Immature natural killer cell (primary cell): ENCODE measurements around the gene SLC8A1. TPM values are rescaled to one million over a fixed set of nuclear protein-coding genes. Genes with fewer than 3 reads are reported as not detected.

Experiments
- DNase-seq, 3 donors: peaks; one replicate each; pipeline ENCODE4 v3.0.0; 2022; ENCODE audit warnings: mixed read lengths in 1 of 3
- H3K27ac Mint-ChIP-seq, 6 donors: one replicate each; pipeline ENCODE4 v1.8.0; 2020; ENCODE audit warnings: mixed read lengths in 6 of 6, mild to moderate bottlenecking in 5 of 6, inconsistent platforms in 4 of 6, moderate library complexity in 3 of 6
- H3K27me3 Mint-ChIP-seq, 3 donors: one replicate each; pipeline ENCODE4 v1.8.0; 2020 to 2021; ENCODE audit warnings: low read depth in 3 of 3, mild to moderate bottlenecking in 3 of 3, mixed read lengths in 3 of 3, moderate library complexity in 3 of 3, inconsistent platforms in 1 of 3
- H3K36me3 Mint-ChIP-seq, 3 donors: one replicate each; pipeline ENCODE4 v1.8.0; 2020; ENCODE audit warnings: mixed read lengths in 3 of 3, inconsistent platforms in 2 of 3, mild to moderate bottlenecking in 2 of 3
- H3K4me1 Mint-ChIP-seq, 2 donors: one replicate each; pipeline ENCODE4 v1.8.0; 2020; ENCODE audit warnings: inconsistent platforms in 2 of 2, mild to moderate bottlenecking in 2 of 2, mixed read lengths in 2 of 2, moderate library complexity in 1 of 2
- H3K4me3 Mint-ChIP-seq, 5 donors: one replicate each; pipeline ENCODE4 v1.8.0; 2020; ENCODE audit warnings: mild to moderate bottlenecking in 5 of 5, mixed read lengths in 5 of 5, inconsistent platforms in 3 of 5, moderate library complexity in 3 of 5
- H3K9me3 Mint-ChIP-seq, 6 donors: one replicate each; pipeline ENCODE4 v1.8.0; 2020; ENCODE audit warnings: mild to moderate bottlenecking in 6 of 6, mixed read lengths in 6 of 6, inconsistent platforms in 4 of 6, moderate library complexity in 3 of 6
- polyA plus RNA-seq, 3 donors: library from polyadenylated mRNA; unstranded; fragments of 300-500 nt; fragmentation: Illumina TruSeq; gene quantifications; one replicate each; pipeline ENCODE4 v1.2.3, GENCODE V29; 2021

The SLC8A1 gene
- polyA plus RNA-seq, 3 donors from 2014 or later: 0.01 to 0.34 (median 0.11) TPM

GRCh38 chr2:40189881-40190280, 262.0 kb downstream of the SLC8A1 start:
- H3K4me1 Mint-ChIP-seq: no peaks in the 10 kb centered on the region
- H3K9me3 Mint-ChIP-seq: peaks cover 0 to 6% (median 2%) of the 10 kb centered on the region in 6 donors
- peaks cover 0 to 3% (median 2%) of the 10 kb centered on the region in 3 donors for H3K27me3 Mint-ChIP-seq
- no peaks in the 10 kb centered on the region for H3K36me3 Mint-ChIP-seq
- DNase-seq: no peak
- no peak overlapping the region for H3K27ac Mint-ChIP-seq
- no peak overlapping the region for H3K4me3 Mint-ChIP-seq

- no peak overlapping the region for H3K27ac Mint-ChIP-seq
- H3K36me3 Mint-ChIP-seq: no peaks in the 10 kb centered on the region
- H3K9me3 Mint-ChIP-seq: peaks cover 0 to 8% (median 2%) of the 10 kb centered on the region in 6 donors
- no peaks in the 10 kb centered on the region for H3K4me1 Mint-ChIP-seq
- H3K27me3 Mint-ChIP-seq: peaks cover 0 to 1% (median 0%) of the 10 kb centered on the region in 3 donors
- DNase-seq: no peak
- H3K4me3 Mint-ChIP-seq: no peak overlapping the region
Measured at GRCh38 chr2:40187054-40187453, 264.8 kb downstream of the SLC8A1 start.

GRCh38 chr2:40184551-40184950, 267.3 kb downstream of the SLC8A1 start:
- H3K4me1 Mint-ChIP-seq: no peaks in the 10 kb centered on the region
- no peak overlapping the region for H3K4me3 Mint-ChIP-seq
- H3K27me3 Mint-ChIP-seq: no peaks in the 10 kb centered on the region
- H3K27ac Mint-ChIP-seq: no peak overlapping the region
- peaks cover 0 to 5% (median 1%) of the 10 kb centered on the region in 6 donors for H3K9me3 Mint-ChIP-seq
- H3K36me3 Mint-ChIP-seq: no peaks in the 10 kb centered on the region
- no peak for DNase-seq

- no peak for DNase-seq
- H3K4me3 Mint-ChIP-seq: no peak overlapping the region
- H3K27ac Mint-ChIP-seq: no peak overlapping the region
- H3K36me3 Mint-ChIP-seq: no peaks in the 10 kb centered on the region
- peaks cover 0 to 2% (median 0%) of the 10 kb centered on the region in 3 donors for H3K27me3 Mint-ChIP-seq
- peaks cover 0 to 5% (median 2%) of the 10 kb centered on the region in 6 donors for H3K9me3 Mint-ChIP-seq
- H3K4me1 Mint-ChIP-seq: no peaks in the 10 kb centered on the region
Measured at GRCh38 chr2:40181855-40182254, 270.0 kb downstream of the SLC8A1 start.

DNA sequence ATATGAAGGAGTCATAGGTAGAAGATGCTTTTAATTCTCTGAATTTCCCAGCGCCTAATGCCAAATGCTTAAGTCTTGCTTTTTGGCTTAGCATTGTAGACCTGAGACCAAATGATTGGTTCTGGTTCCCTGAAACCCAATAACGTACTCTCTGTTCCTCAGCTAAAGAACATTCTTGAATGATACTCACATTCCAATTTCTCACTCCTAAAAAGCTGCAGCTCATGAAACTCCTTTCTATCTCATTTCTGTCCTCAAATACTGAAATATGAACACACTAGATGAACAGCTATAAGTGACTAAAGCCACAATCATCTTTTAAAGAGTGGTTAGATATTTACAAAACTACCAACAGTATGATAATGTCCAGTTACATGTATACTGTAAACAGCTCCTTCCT, 272.1 kb downstream of the SLC8A1 start:
- Mint-ChIP-seq H3K9me3 (peaks cover 0 to 5% (median 2%) of the 10 kb centered on the region in 6 donors), H3K4me1 (no peaks in the 10 kb centered on the region), H3K36me3 (no peaks in the 10 kb centered on the region), H3K27me3 (peaks cover 0 to 2% (median 0%) of the 10 kb centered on the region in 3 donors), H3K27ac (no peak overlapping the region), H3K4me3 (no peak overlapping the region)
- DNase-seq: no peak

DNA sequence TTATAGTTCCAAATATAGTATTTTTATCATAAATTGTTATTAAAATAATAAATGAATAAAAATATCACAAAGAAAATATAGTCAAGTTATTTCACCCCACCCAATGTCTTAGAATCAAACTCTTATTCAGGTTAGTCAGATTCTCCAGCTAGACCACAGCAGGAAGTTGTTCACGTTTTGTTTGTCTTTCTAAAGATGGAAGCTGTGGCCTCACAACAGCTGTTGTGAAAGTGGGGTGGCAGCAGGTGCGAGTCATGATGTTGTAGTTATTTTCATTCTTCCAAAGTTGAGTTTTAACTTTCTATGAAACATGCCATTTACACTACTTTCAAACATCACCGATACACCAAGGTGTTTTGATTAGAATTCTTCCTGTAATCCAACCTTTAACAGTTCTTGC, 272.9 kb downstream of the SLC8A1 start:
- DNase-seq: no peak
- Mint-ChIP-seq H3K27me3 (peaks cover 0 to 2% (median 0%) of the 10 kb centered on the region in 3 donors), H3K4me3 (no peak overlapping the region), H3K9me3 (peaks cover 0 to 2% (median 0%) of the 10 kb centered on the region in 6 donors), H3K36me3 (no peaks in the 10 kb centered on the region), H3K27ac (no peak overlapping the region), H3K4me1 (no peaks in the 10 kb centered on the region)

- no peaks in the 10 kb centered on the region for H3K4me1 Mint-ChIP-seq
- no peak overlapping the region for H3K4me3 Mint-ChIP-seq
- no peaks in the 10 kb centered on the region for H3K36me3 Mint-ChIP-seq
- DNase-seq: no peak
- peaks cover 0 to 2% (median 0%) of the 10 kb centered on the region in 3 donors for H3K27me3 Mint-ChIP-seq
- H3K27ac Mint-ChIP-seq: no peak overlapping the region
- H3K9me3 Mint-ChIP-seq: peaks cover 0 to 2% (median 0%) of the 10 kb centered on the region in 6 donors
Measured at GRCh38 chr2:40178171-40178778, 273.6 kb downstream of the SLC8A1 start.

GRCh38 chr2:40177366-40177765, 274.5 kb downstream of the SLC8A1 start:
- H3K4me3 Mint-ChIP-seq: no peak overlapping the region

DNA sequence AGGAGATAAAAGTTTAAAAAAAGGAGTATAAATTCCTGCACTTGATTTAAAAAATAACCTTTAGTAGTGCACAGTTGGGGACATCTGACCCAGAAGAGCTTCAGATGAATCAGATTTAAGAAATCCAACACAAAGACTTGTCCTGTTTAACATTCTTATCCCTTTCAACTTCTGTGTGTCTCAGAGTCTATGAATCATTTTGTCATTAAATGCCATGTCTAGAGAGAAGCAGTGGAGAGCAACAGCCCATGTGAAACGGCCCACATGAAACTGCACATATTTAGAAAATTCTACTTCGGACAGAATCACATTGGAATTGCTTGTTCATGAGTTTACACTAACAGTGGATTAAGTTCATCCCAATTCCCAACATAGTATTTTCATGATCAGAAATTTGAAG, 278.6 kb downstream of the SLC8A1 start:
- Mint-ChIP-seq H3K36me3 (no peaks in the 10 kb centered on the region), H3K27ac (no peak overlapping the region), H3K9me3 (peaks cover 0 to 5% (median 2%) of the 10 kb centered on the region in 6 donors), H3K4me3 (no peak overlapping the region), H3K27me3 (peaks cover 0 to 4% (median 2%) of the 10 kb centered on the region in 3 donors), H3K4me1 (no peaks in the 10 kb centered on the region)
- no peak for DNase-seq

More at GRCh38 chr2:40177366-40177765, 274.5 kb downstream of the SLC8A1 start:
- Mint-ChIP-seq H3K36me3 (no peaks in the 10 kb centered on the region), H3K27ac (no peak overlapping the region), H3K27me3 (peaks cover 0 to 3% (median 0%) of the 10 kb centered on the region in 3 donors), H3K9me3 (peaks cover 0 to 2% (median under 1%) of the 10 kb centered on the region in 6 donors), H3K4me1 (no peaks in the 10 kb centered on the region)
- no peak for DNase-seq

DNA sequence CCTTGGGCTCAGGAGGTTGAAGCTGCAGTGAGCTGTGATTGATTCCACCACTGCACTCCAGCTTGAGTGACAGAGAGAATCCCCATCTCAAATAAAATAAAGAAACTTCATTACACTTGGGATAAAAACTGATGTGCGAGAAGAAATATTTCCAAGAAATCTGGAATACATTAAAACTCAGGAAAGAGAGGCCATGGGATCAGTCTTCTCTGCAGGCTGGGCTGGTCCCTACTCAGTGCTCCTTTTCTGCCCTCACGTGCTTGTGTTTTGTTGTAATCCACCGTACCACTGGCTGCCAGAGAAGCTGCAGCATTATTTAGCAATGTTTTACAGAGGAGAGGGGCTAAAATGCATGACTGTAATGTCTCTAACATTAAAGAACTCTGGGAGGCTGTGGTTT, 282.0 kb downstream of the SLC8A1 start:
- Mint-ChIP-seq H3K4me3 (no peak overlapping the region), H3K36me3 (no peaks in the 10 kb centered on the region), H3K27ac (no peak overlapping the region), H3K27me3 (peaks cover 0 to 2% (median 2%) of the 10 kb centered on the region in 3 donors), H3K9me3 (peaks cover 0 to 7% (median 4%) of the 10 kb centered on the region in 6 donors), H3K4me1 (no peaks in the 10 kb centered on the region)
- DNase-seq: no peak

- Mint-ChIP-seq H3K9me3 (peaks cover 0 to 7% (median 4%) of the 10 kb centered on the region in 6 donors), H3K4me1 (no peaks in the 10 kb centered on the region), H3K27me3 (peaks cover 0 to 2% (median 2%) of the 10 kb centered on the region in 3 donors), H3K27ac (no peak overlapping the region), H3K36me3 (no peaks in the 10 kb centered on the region), H3K4me3 (no peak overlapping the region)
- DNase-seq: no peak
Measured at GRCh38 chr2:40169430-40169829, 282.5 kb downstream of the SLC8A1 start.

GRCh38 chr2:40168546-40168945, 283.3 kb downstream of the SLC8A1 start:
- Mint-ChIP-seq H3K4me3 (no peak overlapping the region), H3K36me3 (no peaks in the 10 kb centered on the region), H3K9me3 (peaks cover 0 to 7% (median 4%) of the 10 kb centered on the region in 6 donors), H3K27ac (no peak overlapping the region), H3K27me3 (peaks cover 0 to 2% (median 2%) of the 10 kb centered on the region in 3 donors), H3K4me1 (no peaks in the 10 kb centered on the region)
- no peak for DNase-seq

DNA sequence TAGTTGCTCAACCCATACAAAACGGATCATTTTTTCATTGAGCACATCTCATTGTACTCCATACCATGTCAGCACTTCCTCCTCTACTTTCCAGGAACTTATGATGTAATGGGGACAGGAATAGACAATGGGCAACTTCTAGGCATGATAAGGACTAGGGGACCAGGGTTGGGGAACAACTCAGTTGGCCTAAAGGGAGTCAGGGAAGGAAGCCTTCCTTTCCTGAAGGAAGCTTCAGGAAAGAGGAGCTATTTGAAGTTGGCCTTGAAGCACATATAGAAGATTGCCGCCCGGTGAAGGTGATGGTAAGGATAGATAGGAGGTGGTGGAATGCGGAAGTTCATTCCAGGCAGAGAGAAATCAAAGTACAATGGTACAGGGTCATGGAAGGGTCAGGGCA, 283.9 kb downstream of the SLC8A1 start:
- Mint-ChIP-seq H3K4me1 (no peaks in the 10 kb centered on the region), H3K36me3 (no peaks in the 10 kb centered on the region), H3K27ac (no peak overlapping the region), H3K4me3 (no peak overlapping the region), H3K27me3 (peaks cover 0 to 5% (median 2%) of the 10 kb centered on the region in 3 donors), H3K9me3 (peaks cover 0 to 7% (median 3%) of the 10 kb centered on the region in 6 donors)
- no peak for DNase-seq

- Mint-ChIP-seq H3K4me3 (no peak overlapping the region), H3K27ac (no peak overlapping the region), H3K27me3 (peaks cover 0 to 4% (median 2%) of the 10 kb centered on the region in 3 donors), H3K4me1 (no peaks in the 10 kb centered on the region), H3K36me3 (no peaks in the 10 kb centered on the region), H3K9me3 (peaks cover 0 to 12% (median 1%) of the 10 kb centered on the region in 6 donors)
- no peak for DNase-seq
Measured at GRCh38 chr2:40166006-40166405, 285.9 kb downstream of the SLC8A1 start.

GRCh38 chr2:40165509-40165844, 286.4 kb downstream of the SLC8A1 start:
- DNase-seq: no peak
- Mint-ChIP-seq H3K36me3 (no peaks in the 10 kb centered on the region), H3K4me3 (no peak overlapping the region), H3K27ac (no peak overlapping the region), H3K27me3 (peaks cover 0 to 4% (median 2%) of the 10 kb centered on the region in 3 donors), H3K4me1 (no peaks in the 10 kb centered on the region), H3K9me3 (peaks cover 0 to 12% (median 1%) of the 10 kb centered on the region in 6 donors)
